Measurements from ENCODE around the gene LRGUK.

The LRGUK gene

DNA sequence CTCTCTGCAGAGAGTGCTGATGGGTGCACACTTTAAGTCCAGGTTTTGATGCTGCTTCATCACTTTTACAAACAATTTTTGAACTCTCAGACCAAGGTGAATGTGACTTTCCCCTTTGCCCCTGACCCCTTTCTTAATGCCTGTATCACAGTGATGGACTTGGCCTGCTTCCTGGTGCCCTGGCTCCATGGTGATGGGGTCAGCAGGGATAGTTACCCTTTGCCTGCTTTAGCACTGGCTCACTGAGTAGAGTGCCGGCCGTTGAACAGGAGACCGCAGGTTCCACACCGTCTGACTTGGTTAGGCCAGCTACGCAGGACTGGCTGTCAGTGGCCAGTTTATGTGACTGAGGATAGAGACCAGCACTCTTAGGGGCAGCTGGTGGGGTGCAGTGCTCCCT is 40.1 kb downstream of the LRGUK start:
- H3K27me3 ChIP-seq (ENCODE audit: control insufficient read depth, insufficient read depth, low read length) = no peaks in the 10 kb centered on the region
- H2AFZ ChIP-seq = no peak overlapping the region

DNA sequence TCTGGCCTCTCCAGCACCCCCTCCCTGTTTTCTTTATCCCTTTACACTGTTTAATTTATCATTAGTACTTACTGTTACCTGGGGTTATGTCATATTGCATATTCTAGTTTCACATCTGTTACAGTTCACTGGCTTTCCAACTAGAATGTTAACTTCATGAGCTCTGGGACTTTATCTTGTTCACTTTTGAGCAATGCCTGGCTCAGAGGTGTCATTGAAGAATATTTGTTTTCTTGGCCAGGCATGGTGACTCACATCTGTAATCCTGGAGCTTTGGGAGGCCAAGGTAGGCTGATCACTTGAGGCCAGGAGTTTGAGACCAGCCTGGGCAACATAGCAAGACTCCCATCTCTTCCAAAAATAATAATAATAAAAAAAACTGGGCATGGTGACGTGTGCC is 40.7 kb downstream of the LRGUK start:
- no peaks in the 10 kb centered on the region for H3K36me3 ChIP-seq (ENCODE audit: control insufficient read depth, insufficient read depth, low read length)
- H2AFZ ChIP-seq = no peak overlapping the region
- no peaks in the 10 kb centered on the region for H3K27me3 ChIP-seq (ENCODE audit: control insufficient read depth, insufficient read depth, low read length)
- TF ChIP-seq, protein P1, sequence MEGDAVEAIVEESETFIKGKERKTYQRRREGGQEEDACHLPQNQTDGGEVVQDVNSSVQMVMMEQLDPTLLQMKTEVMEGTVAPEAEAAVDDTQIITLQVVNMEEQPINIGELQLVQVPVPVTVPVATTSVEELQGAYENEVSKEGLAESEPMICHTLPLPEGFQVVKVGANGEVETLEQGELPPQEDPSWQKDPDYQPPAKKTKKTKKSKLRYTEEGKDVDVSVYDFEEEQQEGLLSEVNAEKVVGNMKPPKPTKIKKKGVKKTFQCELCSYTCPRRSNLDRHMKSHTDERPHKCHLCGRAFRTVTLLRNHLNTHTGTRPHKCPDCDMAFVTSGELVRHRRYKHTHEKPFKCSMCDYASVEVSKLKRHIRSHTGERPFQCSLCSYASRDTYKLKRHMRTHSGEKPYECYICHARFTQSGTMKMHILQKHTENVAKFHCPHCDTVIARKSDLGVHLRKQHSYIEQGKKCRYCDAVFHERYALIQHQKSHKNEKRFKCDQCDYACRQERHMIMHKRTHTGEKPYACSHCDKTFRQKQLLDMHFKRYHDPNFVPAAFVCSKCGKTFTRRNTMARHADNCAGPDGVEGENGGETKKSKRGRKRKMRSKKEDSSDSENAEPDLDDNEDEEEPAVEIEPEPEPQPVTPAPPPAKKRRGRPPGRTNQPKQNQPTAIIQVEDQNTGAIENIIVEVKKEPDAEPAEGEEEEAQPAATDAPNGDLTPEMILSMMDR (IDR thresholded peaks at IDR 0.05) = no peak
- peaks cover 4% of the 10 kb centered on the region for H3K9me3 ChIP-seq (ENCODE audit: control insufficient read depth, low read length)
- H3K4me2 ChIP-seq (ENCODE audit: low read length) = no peak overlapping the region
- no peak overlapping the region for H3K27ac ChIP-seq
- H3K79me2 ChIP-seq = no peaks in the 10 kb centered on the region
- no peaks in the 10 kb centered on the region for H3K4me1 ChIP-seq
- no peak overlapping the region for H3K9ac ChIP-seq
- H3K4me3 ChIP-seq (ENCODE audit: low read depth, low read length) = no peak overlapping the region

More for the DNA sequence above, 40.1 kb downstream of the LRGUK start:
- no peaks in the 10 kb centered on the region for H3K4me1 ChIP-seq
- TF ChIP-seq, protein P1 (IDR thresholded peaks at IDR 0.05) = no peak
- no peak overlapping the region for H3K4me2 ChIP-seq (ENCODE audit: low read length)
- H3K36me3 ChIP-seq (ENCODE audit: control insufficient read depth, insufficient read depth, low read length) = no peaks in the 10 kb centered on the region
- no peak overlapping the region for H3K4me3 ChIP-seq (ENCODE audit: low read depth, low read length)
- H3K79me2 ChIP-seq = no peaks in the 10 kb centered on the region
- H3K9me3 ChIP-seq (ENCODE audit: control insufficient read depth, low read length) = peaks cover 4% of the 10 kb centered on the region
- no peak overlapping the region for H3K27ac ChIP-seq
- no peak overlapping the region for H3K9ac ChIP-seq

DNA sequence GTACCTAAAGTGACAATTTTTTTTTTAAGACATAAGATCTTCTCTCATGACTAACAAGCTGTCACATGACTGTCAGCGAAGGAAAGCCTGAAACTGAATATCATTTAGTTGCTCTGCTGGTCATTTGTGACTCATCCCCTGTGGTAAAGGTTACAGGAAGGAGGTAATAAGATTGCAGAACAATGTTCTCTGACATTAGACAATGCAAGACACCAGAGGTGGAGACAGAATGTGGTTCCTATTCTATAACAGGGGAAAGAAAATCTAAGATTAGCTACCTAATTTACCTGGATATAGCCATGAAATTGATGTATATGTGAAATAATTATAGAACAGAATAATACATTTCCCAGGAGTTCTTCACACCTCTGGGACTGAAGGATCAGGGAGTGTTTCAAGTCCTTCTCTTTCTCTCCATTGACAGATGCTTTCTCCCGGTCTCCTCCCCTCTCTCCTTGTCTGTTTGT is 47.7 kb downstream of the LRGUK start:
- no peak overlapping the region for H3K4me2 ChIP-seq (ENCODE audit: low read length)
- H3K27me3 ChIP-seq (ENCODE audit: control insufficient read depth, insufficient read depth, low read length) = no peaks in the 10 kb centered on the region
- no peak overlapping the region for H3K27ac ChIP-seq
- no peaks in the 10 kb centered on the region for H3K79me2 ChIP-seq
- H3K36me3 ChIP-seq (ENCODE audit: control insufficient read depth, insufficient read depth, low read length) = no peaks in the 10 kb centered on the region
- no peak overlapping the region for H3K4me3 ChIP-seq (ENCODE audit: low read depth, low read length)
- no peak overlapping the region for H2AFZ ChIP-seq
- no peaks in the 10 kb centered on the region for H3K9me3 ChIP-seq (ENCODE audit: control insufficient read depth, low read length)
- no peaks in the 10 kb centered on the region for H3K4me1 ChIP-seq
- H3K9ac ChIP-seq = no peak overlapping the region
- TF ChIP-seq, protein P1 (IDR thresholded peaks at IDR 0.05) = no peak

DNA sequence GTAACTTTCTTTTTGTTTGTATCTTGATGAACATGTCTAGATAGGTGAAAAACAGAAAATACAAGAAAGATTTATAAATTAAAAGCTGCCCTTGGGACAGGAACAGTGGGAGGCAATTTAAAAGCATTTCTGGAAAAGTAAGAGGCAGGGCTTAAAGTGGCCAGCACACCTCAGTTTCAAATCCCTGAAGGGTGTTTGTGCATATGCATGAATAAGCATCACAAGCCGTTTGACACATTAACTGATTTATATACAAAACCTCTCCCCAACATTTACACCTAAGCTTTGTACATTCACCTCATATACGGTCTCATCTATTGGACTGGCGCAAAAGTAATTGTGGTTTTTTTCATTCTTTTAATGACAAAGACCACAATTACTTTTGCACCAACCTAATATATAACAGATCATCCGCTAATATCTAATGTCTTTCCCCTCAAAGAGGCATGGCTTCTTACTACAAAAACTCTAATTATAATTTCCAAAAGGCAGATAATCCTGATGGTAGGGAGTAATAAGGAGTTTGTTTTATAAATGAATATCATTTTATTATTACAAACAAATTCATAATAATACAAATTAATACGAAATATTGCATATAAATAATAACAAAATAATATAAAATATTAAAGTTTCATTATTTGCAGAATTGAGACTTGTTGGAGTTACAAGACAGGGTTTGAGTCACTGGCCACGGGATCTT is 48.3 kb downstream of the LRGUK start:
- Histone ChIP-seq H3K27me3 (ENCODE audit: control insufficient read depth, insufficient read depth, low read length) (no peaks in the 10 kb centered on the region), H3K36me3 (ENCODE audit: control insufficient read depth, insufficient read depth, low read length) (no peaks in the 10 kb centered on the region), H3K9ac (no peak overlapping the region), H3K4me3 (ENCODE audit: low read depth, low read length) (no peak overlapping the region), H3K79me2 (no peaks in the 10 kb centered on the region), H3K4me2 (ENCODE audit: low read length) (no peak overlapping the region), H2AFZ (no peak overlapping the region), H3K9me3 (ENCODE audit: control insufficient read depth, low read length) (no peaks in the 10 kb centered on the region), H3K27ac (no peak overlapping the region), H3K4me1 (no peaks in the 10 kb centered on the region)
- TF ChIP-seq, protein P1 (IDR thresholded peaks at IDR 0.05) = no peak

DNA sequence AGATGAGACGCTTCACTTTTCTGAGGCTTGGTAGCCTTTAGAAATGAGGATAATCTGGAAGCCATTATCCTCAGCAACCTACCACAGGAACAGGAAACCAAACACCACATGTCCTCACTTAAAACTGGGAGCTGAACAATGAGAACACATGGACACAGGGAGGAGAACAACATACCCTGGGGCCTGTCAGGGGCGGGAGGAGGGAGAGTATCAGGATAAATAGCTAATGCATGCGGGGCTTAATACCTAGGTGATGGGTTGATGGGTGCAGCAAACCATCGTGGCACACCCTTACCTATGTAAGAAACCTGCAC is 48.9 kb downstream of the LRGUK start:
- H3K36me3 ChIP-seq (ENCODE audit: control insufficient read depth, insufficient read depth, low read length) = no peaks in the 10 kb centered on the region
- no peak overlapping the region for H3K4me3 ChIP-seq (ENCODE audit: low read depth, low read length)
- H3K4me2 ChIP-seq (ENCODE audit: low read length) = no peak overlapping the region
- H3K27ac ChIP-seq = no peak overlapping the region
- no peaks in the 10 kb centered on the region for H3K79me2 ChIP-seq
- TF ChIP-seq, protein P1 (IDR thresholded peaks at IDR 0.05) = no peak
- H3K27me3 ChIP-seq (ENCODE audit: control insufficient read depth, insufficient read depth, low read length) = no peaks in the 10 kb centered on the region
- H3K9me3 ChIP-seq (ENCODE audit: control insufficient read depth, low read length) = no peaks in the 10 kb centered on the region
- H3K4me1 ChIP-seq = no peaks in the 10 kb centered on the region
- H2AFZ ChIP-seq = no peak overlapping the region
- H3K9ac ChIP-seq = no peak overlapping the region
